Adrenal gland (tissue), 5 donors: ENCODE measurements around the gene CENATAC.

Source experiments
- CTCF ChIP-seq, 6 experiments: fragments of 450-650 bp in 4 of 6; fragments of 200-600 bp in 2 of 6; sonication (generic) in 1 of 6; IDR thresholded peaks; 1 replicate in 5 of 6; 2 replicates in 1 of 6; pipeline versions ENCODE4 v1.5.1 to v1.8.0; 2016 to 2021; ENCODE audit warnings: antibody characterized with exemption in 6 of 6, mild to moderate bottlenecking in 2 of 6, moderate library complexity in 1 of 6
- POLR2A ChIP-seq, 2 donors: fragments of 450-650 bp; IDR thresholded peaks; one replicate each; pipeline ENCODE4 v1.6.1; 2017; ENCODE audit warnings: antibody characterized with exemption in 2 of 2, mild to moderate bottlenecking in 2 of 2, moderate library complexity in 1 of 2
- donor health status: DM: no; HTN: no; CAD: no.

GRCh38 chr11:119023741-119024140 lies 25.8 kb downstream of the CENATAC start:
- TF ChIP-seq CTCF (IDR thresholded peaks at IDR 0.05) (no peak), POLR2A (IDR thresholded peaks at IDR 0.05) (no peak)
